ENCODE results near the gene ZYG11A.
"Not testable (repeated sequence)": the region's sequence is repeated elsewhere in the genome, so short reads cannot be mapped to it uniquely, and the experiment has no call there.

- not testable (repeated sequence) for TF ChIP-seq CTCF (IDR thresholded peaks at IDR 0.05; ENCODE audit: control extremely low read depth in 1 of 3, insufficient read depth in 1 of 3, low read depth in 1 of 3, low read length in 3 of 3); POLR2AphosphoS5 (IDR thresholded peaks at IDR 0.05; ENCODE audit: low read depth, low read length)
These were observed 27.2 kb downstream of the ZYG11A start for GRCh38 chr1:52869727-52870126.
